ENCODE measurements around the gene COLGALT1.
"Not testable (repeated sequence)": the region's sequence is repeated elsewhere in the genome, so short reads cannot be mapped to it uniquely, and the experiment has no call there.

The COLGALT1 gene

GRCh38 chr19:17555480-17555928 lies at the start of gene COLGALT1:
TSS of gene COLGALT1 (plus strand) at chr19:17555649. CDS start at chr19:17555714, 65 bp downstream.
- FAIRE-seq, result peak; percentile 96

GRCh38 chr19:17506745-17507144 lies 48.7 kb upstream of the COLGALT1 start:
- no peak for FAIRE-seq

- not testable (repeated sequence) for FAIRE-seq
These were observed 46.9 kb upstream of the COLGALT1 start for GRCh38 chr19:17508558-17508933.

GRCh38 chr19:17510220-17510993 lies 45.0 kb upstream of the COLGALT1 start:
- FAIRE-seq, result no peak

GRCh38 chr19:17511724-17512573 lies 43.5 kb upstream of the COLGALT1 start:
- no peak for FAIRE-seq

- no peak for FAIRE-seq
These were observed 42.9 kb upstream of the COLGALT1 start for GRCh38 chr19:17512574-17512939.

- no peak for FAIRE-seq
These were observed 39.9 kb upstream of the COLGALT1 start for GRCh38 chr19:17515408-17516149.

GRCh38 chr19:17517898-17518297 lies 37.6 kb upstream of the COLGALT1 start:
- FAIRE-seq, result no peak

- FAIRE-seq, result not testable (repeated sequence)
These were observed 36.8 kb upstream of the COLGALT1 start for GRCh38 chr19:17518654-17519053.

- no peak for FAIRE-seq
These were observed 35.5 kb upstream of the COLGALT1 start for GRCh38 chr19:17519967-17520366.

- no peak for FAIRE-seq
These were observed 34.6 kb upstream of the COLGALT1 start for GRCh38 chr19:17520865-17521264.

GRCh38 chr19:17522988-17523872 lies 32.2 kb upstream of the COLGALT1 start:
- FAIRE-seq, result no peak

- no peak for FAIRE-seq
These were observed 30.8 kb upstream of the COLGALT1 start for GRCh38 chr19:17524651-17525050.

GRCh38 chr19:17525141-17525540 lies 30.3 kb upstream of the COLGALT1 start:
- FAIRE-seq, result no peak

GRCh38 chr19:17526922-17527321 lies 28.5 kb upstream of the COLGALT1 start:
- FAIRE-seq, result no peak

- no peak for FAIRE-seq
These were observed 28.1 kb upstream of the COLGALT1 start for GRCh38 chr19:17527326-17527725.

- FAIRE-seq, result no peak
These were observed 26.8 kb upstream of the COLGALT1 start for GRCh38 chr19:17528610-17529009.

GRCh38 chr19:17529239-17530158 lies 25.9 kb upstream of the COLGALT1 start:
- FAIRE-seq, result no peak

- no peak for FAIRE-seq
These were observed 24.9 kb upstream of the COLGALT1 start for GRCh38 chr19:17530586-17530985.

GRCh38 chr19:17532116-17532515 lies 23.3 kb upstream of the COLGALT1 start:
- no peak for FAIRE-seq

- no peak for FAIRE-seq
These were observed 22.9 kb upstream of the COLGALT1 start for GRCh38 chr19:17532557-17532956.

Measured in G401.6 (cell line).